GM12878 (cell line): ENCODE data around the gene SACM1L. TPM values are rescaled to one million over a fixed set of nuclear protein-coding genes. Genes with fewer than 3 reads are reported as not detected.
"Not testable (repeated sequence)": the region's sequence is repeated elsewhere in the genome, so short reads cannot be mapped to it uniquely, and the experiment has no call there.

Source experiments
- ATAC-seq: fragments of 200-7000 bp; cut with Tn5 transposase; 3 replicates; pipeline ENCODE4 v1.9.1; 2020; ENCODE audit warnings: mild to moderate bottlenecking, moderate library complexity
- BruUV-seq: library from RNA; stranded (reverse); fragments of 400-500 nt; replicated peaks from 2 replicates; lab custom pipeline; 2021; lab: Mats Ljungman, UMichigan
- CTCF ChIA-PET: fragments of 300-600 bp; sonication (Branson Sonifier 250); formaldehyde crosslinking; extraction: SDS; loops from one replicate; lab custom pipeline; 2021; ENCODE audit warnings: inconsistent platforms; lab: Yijun Ruan, JAX
- POLR2A ChIA-PET: fragments of 350-600 bp; formaldehyde crosslinking; extraction: SDS; loops from one replicate; lab custom pipeline; 2021; ENCODE audit warnings: inconsistent platforms; lab: Charles Lee
- RAD21 ChIA-PET: fragments of 300-600 bp; sonication (Branson Sonifier 250); formaldehyde crosslinking; loops from one replicate; lab custom pipeline; 2023; ENCODE audit warnings: antibody characterized with exemption; ENCODE audit not compliant: unreplicated experiment; lab: Charles Lee
- SMC1A ChIA-PET: fragments of 300-600 bp; sonication (Branson Sonifier 250); formaldehyde crosslinking; loops from one replicate; lab custom pipeline; 2023; ENCODE audit not compliant: unreplicated experiment, uncharacterized antibody; lab: Charles Lee
- DNase-seq: peaks from one replicate; pipeline ENCODE4 v3.0.0-alpha.2; 2011; ENCODE audit warnings: low read depth, low spot score
- FAIRE-seq: peaks from 3 replicates; lab custom pipeline; 2011; peaks lifted over from hg19 to GRCh38; lab: Jason Lieb, UNC
- H2AFZ ChIP-seq: 2 replicates; pipeline ENCODE4 v1.6.0; 2011; ENCODE audit warnings: low read depth, low read length, control low read depth; ENCODE audit not compliant: control insufficient read depth
- H3K27ac ChIP-seq: 2 replicates; pipeline ENCODE4 v1.5.1; 2011; ENCODE audit warnings: control low read depth; ENCODE audit not compliant: control insufficient read depth, insufficient read depth
- H3K27me3 ChIP-seq, 2 experiments: replicated peaks in 1 of 2; 2 replicates each; pipeline versions ENCODE4 v1.6.0 to v1.6.1; 2011; ENCODE audit warnings: low read length in 1 of 2; ENCODE audit not compliant: control insufficient read depth in 2 of 2, insufficient read depth in 2 of 2
- H3K36me3 ChIP-seq, 2 experiments: 2 replicates each; pipeline ENCODE4 v1.5.1; 2011; ENCODE audit warnings: low read length in 1 of 2; ENCODE audit not compliant: control insufficient read depth in 2 of 2, insufficient read depth in 2 of 2
- H3K4me1 ChIP-seq: 2 replicates; pipeline ENCODE4 v1.6.1; 2011; ENCODE audit warnings: mild to moderate bottlenecking, low read length, moderate library complexity, mixed read lengths; ENCODE audit not compliant: control insufficient read depth, insufficient read depth
- H3K4me2 ChIP-seq: 2 replicates; pipeline ENCODE4 v1.6.0; 2011; ENCODE audit warnings: control low read depth; ENCODE audit not compliant: control insufficient read depth, insufficient read depth
- H3K4me3 ChIP-seq: fragments of 200-600 bp; sonication (generic); 2 replicates; pipeline ENCODE4 v1.5.1; 2016
- H3K79me2 ChIP-seq: 2 replicates; pipeline ENCODE4 v1.6.0; 2011; ENCODE audit warnings: low read length; ENCODE audit not compliant: control insufficient read depth, insufficient read depth
- H3K9ac ChIP-seq: 2 replicates; pipeline ENCODE4 v1.8.0; 2011; ENCODE audit warnings: low read length, control low read depth, mixed read lengths; ENCODE audit not compliant: control insufficient read depth, insufficient read depth
- H3K9me3 ChIP-seq: replicated peaks from 3 replicates; pipeline ENCODE4 v1.5.1; 2011; ENCODE audit warnings: mild to moderate bottlenecking, low read length; ENCODE audit not compliant: control insufficient read depth, insufficient read depth
- H4K20me1 ChIP-seq: 2 replicates; pipeline ENCODE4 v1.6.0; 2011; ENCODE audit not compliant: control insufficient read depth, insufficient read depth
- BCL11A ChIP-seq: IDR thresholded peaks from 2 replicates; pipeline ENCODE4 v1.6.1; 2011; ENCODE audit warnings: low read depth, low read length
- CBX3 ChIP-seq: fragments of 200-600 bp; sonication (generic); IDR thresholded peaks from 2 replicates; pipeline ENCODE4 v1.6.1; 2016; ENCODE audit warnings: low read depth, borderline replicate concordance
- KAT2A ChIP-seq: conservative IDR thresholded peaks from 2 replicates; pipeline ENCODE4 v1.6.1; 2011; ENCODE audit warnings: low read depth, low read length; ENCODE audit not compliant: control insufficient read depth
- RELA ChIP-seq: fragments of 450-650 bp; IDR thresholded peaks from 2 replicates; pipeline ENCODE4 v1.8.0; 2014; ENCODE audit warnings: borderline replicate concordance; ENCODE audit not compliant: partially characterized antibody
- WGBS: methylation state at CpG from one replicate; pipeline ENCODE4 v1.1.6; 2016; ENCODE audit warnings: low lambda C conversion rate; ENCODE audit not compliant: insufficient replicate concordance, insufficient coverage; ENCODE audit errors: missing lambda C conversion rate; 5-methylcytosine and 5-hydroxymethylcytosine counted together
- in situ Hi-C: fragments of 300-500 bp; cut with MboI; formaldehyde crosslinking; loops from 9 replicates; pipeline ENCODE4 v1.14.3; 2018; ENCODE audit warnings: mixed read lengths
- intact Hi-C: fragments of 100-400 bp; cut with micrococcal nuclease; formaldehyde crosslinking; loops from one replicate; pipeline ENCODE4 v1.14.2; 2022; ENCODE audit not compliant: unreplicated experiment
- polyA plus RNA-seq, 11 experiments: library from polyadenylated mRNA; depleted of rRNA in 4 of 11; unstranded in 6 of 11; stranded (reverse) in 5 of 11; fragments of >200 nt; fragmentation: Nextera tagmentation in 4 of 11; fragmentation: Illumina TruSeq in 1 of 11; extraction: Ambion mirVana in 4 of 11; extraction: Trizol in 1 of 11; gene quantifications; 1 replicate in 1 of 11; 2 replicates in 10 of 11; pipeline versions ENCODE4 v1.2.1 to v1.2.3, GENCODE V29; 2011 to 2016; ENCODE audit warnings: inconsistent platforms in 2 of 11, missing spikeins in 2 of 11, low read depth in 1 of 11
- total RNA-seq, 4 experiments: library from RNA; depleted of rRNA in 3 of 4; stranded (reverse); fragments of >200 nt in 3 of 4; fragmentation: Illumina TruSeq in 1 of 4; extraction: Trizol in 1 of 4; gene quantifications; 2 replicates each; pipeline versions ENCODE4 v1.2.1 to v1.2.3, GENCODE V29; 2013 to 2021
- TF ChIP-seq, protein P1 (sequence below), 3 experiments: IDR thresholded peaks in 2 of 3; conservative IDR thresholded peaks in 1 of 3; 2 replicates each; pipeline ENCODE4 v1.5.1; 2011; ENCODE audit warnings: low read depth in 3 of 3, low read length in 3 of 3, mild to moderate bottlenecking in 3 of 3, control low read depth in 2 of 3, moderate library complexity in 2 of 3, inconsistent platforms in 1 of 3, mixed read lengths in 1 of 3; ENCODE audit not compliant: control insufficient read depth in 2 of 3, insufficient read depth in 1 of 3; ENCODE audit errors: extremely low read depth in 1 of 3
- TF ChIP-seq, protein P2 (sequence below): IDR thresholded peaks from 2 replicates; pipeline ENCODE4 v1.6.1; 2011; ENCODE audit warnings: low read depth, low read length, improper control_type of control experiment, borderline replicate concordance

SACM1L gene
- total and polyA plus RNA-seq, 10 of the 15 experiments (the other 5 are each of a cell fraction or from before 2014, with no cell fraction given), result 16.5 to 48.3 (median 28.9) TPM

- TF ChIP-seq, protein P1, sequence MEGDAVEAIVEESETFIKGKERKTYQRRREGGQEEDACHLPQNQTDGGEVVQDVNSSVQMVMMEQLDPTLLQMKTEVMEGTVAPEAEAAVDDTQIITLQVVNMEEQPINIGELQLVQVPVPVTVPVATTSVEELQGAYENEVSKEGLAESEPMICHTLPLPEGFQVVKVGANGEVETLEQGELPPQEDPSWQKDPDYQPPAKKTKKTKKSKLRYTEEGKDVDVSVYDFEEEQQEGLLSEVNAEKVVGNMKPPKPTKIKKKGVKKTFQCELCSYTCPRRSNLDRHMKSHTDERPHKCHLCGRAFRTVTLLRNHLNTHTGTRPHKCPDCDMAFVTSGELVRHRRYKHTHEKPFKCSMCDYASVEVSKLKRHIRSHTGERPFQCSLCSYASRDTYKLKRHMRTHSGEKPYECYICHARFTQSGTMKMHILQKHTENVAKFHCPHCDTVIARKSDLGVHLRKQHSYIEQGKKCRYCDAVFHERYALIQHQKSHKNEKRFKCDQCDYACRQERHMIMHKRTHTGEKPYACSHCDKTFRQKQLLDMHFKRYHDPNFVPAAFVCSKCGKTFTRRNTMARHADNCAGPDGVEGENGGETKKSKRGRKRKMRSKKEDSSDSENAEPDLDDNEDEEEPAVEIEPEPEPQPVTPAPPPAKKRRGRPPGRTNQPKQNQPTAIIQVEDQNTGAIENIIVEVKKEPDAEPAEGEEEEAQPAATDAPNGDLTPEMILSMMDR (IDR thresholded peaks at IDR 0.05 in 2 of 3, conservative IDR thresholded peaks at IDR 0.05 in 1 of 3; ENCODE audit: control insufficient read depth in 2 of 3, extremely low read depth in 1 of 3, insufficient read depth in 1 of 3, low read depth in 3 of 3, low read length in 3 of 3), result no peak
- no peak for TF ChIP-seq RELA
- TF ChIP-seq BCL11A, result no peak
- no peak for TF ChIP-seq KAT2A
- TF ChIP-seq CBX3, result no peak
- TF ChIP-seq, protein P2, sequence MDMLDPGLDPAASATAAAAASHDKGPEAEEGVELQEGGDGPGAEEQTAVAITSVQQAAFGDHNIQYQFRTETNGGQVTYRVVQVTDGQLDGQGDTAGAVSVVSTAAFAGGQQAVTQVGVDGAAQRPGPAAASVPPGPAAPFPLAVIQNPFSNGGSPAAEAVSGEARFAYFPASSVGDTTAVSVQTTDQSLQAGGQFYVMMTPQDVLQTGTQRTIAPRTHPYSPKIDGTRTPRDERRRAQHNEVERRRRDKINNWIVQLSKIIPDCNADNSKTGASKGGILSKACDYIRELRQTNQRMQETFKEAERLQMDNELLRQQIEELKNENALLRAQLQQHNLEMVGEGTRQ, result no peak
Observed at GRCh38 chr3:45756055-45756454, 66.9 kb downstream of the SACM1L start (continued).

DNA sequence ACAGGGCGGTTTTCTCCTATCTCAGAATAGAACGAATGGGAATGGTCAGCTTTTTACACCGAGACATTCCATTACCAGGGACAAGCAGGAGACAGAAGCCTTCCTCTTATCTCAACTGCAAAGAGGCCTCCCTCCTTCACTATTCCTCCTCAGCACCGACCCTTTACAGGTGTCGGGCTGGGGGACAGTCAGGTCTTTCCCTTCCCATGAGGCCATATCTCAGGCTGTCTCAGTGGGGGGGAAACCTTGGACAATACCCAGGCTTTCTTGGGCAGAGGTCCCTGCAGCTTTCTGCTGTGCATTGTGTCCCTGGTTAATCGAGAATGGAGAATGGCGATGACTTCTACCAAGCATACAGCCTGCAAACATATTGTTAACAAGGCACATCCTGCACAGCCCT lies 67.9 kb downstream of the SACM1L start:
- H3K27me3 ChIP-seq, H3K4me3 ChIP-seq, H3K79me2 ChIP-seq, FAIRE-seq, H3K4me1 ChIP-seq, H3K36me3 ChIP-seq, ATAC-seq, H3K9ac ChIP-seq, H4K20me1 ChIP-seq, H3K4me2 ChIP-seq, H3K27ac ChIP-seq, SMC1A ChIA-PET, DNase-seq, BruUV-seq, H3K9me3 ChIP-seq, CTCF ChIA-PET, RAD21 ChIA-PET, intact Hi-C loops, H2AFZ ChIP-seq, POLR2A ChIA-PET: not testable (repeated sequence)
- 65% methylated on average over 7 of the region's 7 CpGs for WGBS
- in situ Hi-C loops, result loop anchor here (10.0 kb wide), 1 partner anchor 308 kb away; no protein-coding TSS in a partner anchor
